SK-N-MC (cell line): ENCODE measurements around the gene CACNA2D4.

Source experiments
- DNase-seq: peaks from one replicate; pipeline ENCODE4 v3.0.0-alpha.2; 2011; ENCODE audit warnings: low read depth, low spot score
- H3K27ac ChIP-seq: fragments of 200-600 bp; sonication (generic); 2 replicates; pipeline ENCODE4 v1.5.1; 2016; ENCODE audit warnings: mixed run types
- H3K36me3 ChIP-seq: fragments of 200-600 bp; sonication (generic); 2 replicates; pipeline ENCODE4 v1.6.1; 2017; ENCODE audit warnings: antibody characterized with exemption, low read length, mixed read lengths; ENCODE audit not compliant: insufficient read depth
- H3K4me3 ChIP-seq: fragments of 200-600 bp; sonication (generic); 2 replicates; pipeline ENCODE4 v1.5.1; 2016
- H3K9ac ChIP-seq: fragments of 200-600 bp; sonication (generic); 2 replicates; pipeline ENCODE4 v1.8.0; 2017; ENCODE audit warnings: mixed run types, mixed read lengths; ENCODE audit not compliant: insufficient read length
- H3K9me3 ChIP-seq: fragments of 200-600 bp; sonication (generic); 2 replicates; pipeline ENCODE4 v1.6.1; 2017; ENCODE audit warnings: low read depth, mild to moderate bottlenecking, antibody characterized with exemption, low read length, moderate library complexity, mixed read lengths
- EZH2 ChIP-seq: fragments of 200-600 bp; sonication (generic); IDR thresholded peaks from one replicate; pipeline ENCODE4 v1.6.1; 2017; ENCODE audit warnings: antibody characterized with exemption
- FOXP2 ChIP-seq: optimal IDR thresholded peaks from 2 replicates; pipeline ENCODE3; 2011; ENCODE audit warnings: mild to moderate bottlenecking, moderate library complexity; ENCODE audit not compliant: insufficient read depth; ENCODE audit errors: extremely low read length, control extremely low read depth
- POLR2AphosphoS5 ChIP-seq: IDR thresholded peaks from 2 replicates; pipeline ENCODE4 v1.6.1; 2012; ENCODE audit warnings: mild to moderate bottlenecking, low read depth, low read length, borderline replicate concordance

Gene CACNA2D4

GRCh38 chr12:1864456-1864855 lies 54.0 kb downstream of the CACNA2D4 start:
- Histone ChIP-seq H3K9ac (no peak overlapping the region), H3K36me3 (no peaks in the 10 kb centered on the region), H3K4me3 (no peak overlapping the region), H3K27ac (no peak overlapping the region), H3K9me3 (no peaks in the 10 kb centered on the region)
- TF ChIP-seq POLR2AphosphoS5 (no peak), FOXP2 (no peak), EZH2 (no peak)
- no peak for DNase-seq

GRCh38 chr12:1863823-1864222 lies 54.6 kb downstream of the CACNA2D4 start:
- TF ChIP-seq EZH2: no peak
- TF ChIP-seq FOXP2: no peak
- TF ChIP-seq POLR2AphosphoS5: no peak
- H3K4me3 ChIP-seq: no peak overlapping the region
- no peak overlapping the region for H3K27ac ChIP-seq

GRCh38 chr12:1862973-1863372 lies 55.5 kb downstream of the CACNA2D4 start:
- Histone ChIP-seq H3K4me3 (no peak overlapping the region), H3K9me3 (no peaks in the 10 kb centered on the region), H3K27ac (no peak overlapping the region), H3K9ac (no peak overlapping the region), H3K36me3 (no peaks in the 10 kb centered on the region)
- no peak for DNase-seq
- TF ChIP-seq EZH2: no peak
- no peak for TF ChIP-seq POLR2AphosphoS5
- TF ChIP-seq FOXP2: no peak

More at GRCh38 chr12:1863823-1864222, 54.6 kb downstream of the CACNA2D4 start:
- DNase-seq: no peak
- H3K9ac ChIP-seq: no peak overlapping the region
- H3K36me3 ChIP-seq: no peaks in the 10 kb centered on the region
- H3K9me3 ChIP-seq: no peaks in the 10 kb centered on the region

- DNase-seq: no peak
- H3K4me3 ChIP-seq: no peak overlapping the region
- H3K9ac ChIP-seq: no peak overlapping the region
- TF ChIP-seq FOXP2: no peak
- no peak for TF ChIP-seq POLR2AphosphoS5
- TF ChIP-seq EZH2: no peak
- H3K27ac ChIP-seq: no peak overlapping the region
- no peaks in the 10 kb centered on the region for H3K36me3 ChIP-seq
- no peaks in the 10 kb centered on the region for H3K9me3 ChIP-seq
These were observed 58.8 kb downstream of the CACNA2D4 start for GRCh38 chr12:1859643-1860042.

GRCh38 chr12:1858456-1858855 lies 60.0 kb downstream of the CACNA2D4 start:
- no peak overlapping the region for H3K27ac ChIP-seq
- no peak for TF ChIP-seq FOXP2
- TF ChIP-seq POLR2AphosphoS5: no peak
- no peak for TF ChIP-seq EZH2
- no peaks in the 10 kb centered on the region for H3K9me3 ChIP-seq
- no peak for DNase-seq
- no peak overlapping the region for H3K4me3 ChIP-seq
- H3K9ac ChIP-seq: no peak overlapping the region
- H3K36me3 ChIP-seq: no peaks in the 10 kb centered on the region

- no peak overlapping the region for H3K9ac ChIP-seq
- TF ChIP-seq EZH2 (no peak), POLR2AphosphoS5 (no peak), FOXP2 (no peak)
- DNase-seq: no peak
- H3K36me3 ChIP-seq: no peaks in the 10 kb centered on the region
- H3K9me3 ChIP-seq: no peaks in the 10 kb centered on the region
- no peak overlapping the region for H3K4me3 ChIP-seq
- H3K27ac ChIP-seq: no peak overlapping the region
These were observed 60.6 kb downstream of the CACNA2D4 start for GRCh38 chr12:1857821-1858220.

- no peak overlapping the region for H3K9ac ChIP-seq
- no peaks in the 10 kb centered on the region for H3K36me3 ChIP-seq
- no peak for DNase-seq
- H3K9me3 ChIP-seq: no peaks in the 10 kb centered on the region
- TF ChIP-seq FOXP2: no peak
- TF ChIP-seq EZH2: no peak
- no peak for TF ChIP-seq POLR2AphosphoS5
- H3K4me3 ChIP-seq: no peak overlapping the region
- H3K27ac ChIP-seq: no peak overlapping the region
These were observed 61.4 kb downstream of the CACNA2D4 start for GRCh38 chr12:1857086-1857485.

- no peak for DNase-seq
- Histone ChIP-seq H3K9ac (no peak overlapping the region), H3K9me3 (no peaks in the 10 kb centered on the region)
These were observed 63.2 kb downstream of the CACNA2D4 start for GRCh38 chr12:1855241-1855640.

GRCh38 chr12:1853716-1854115 lies 64.7 kb downstream of the CACNA2D4 start:
- TF ChIP-seq POLR2AphosphoS5 (no peak), EZH2 (no peak), FOXP2 (no peak)
- H3K4me3 ChIP-seq: no peak overlapping the region
- no peak overlapping the region for H3K9ac ChIP-seq
- DNase-seq: no peak
- no peak overlapping the region for H3K27ac ChIP-seq
- no peaks in the 10 kb centered on the region for H3K9me3 ChIP-seq
- H3K36me3 ChIP-seq: no peaks in the 10 kb centered on the region

More at GRCh38 chr12:1855241-1855640, 63.2 kb downstream of the CACNA2D4 start:
- no peak for TF ChIP-seq EZH2
- Histone ChIP-seq H3K4me3 (no peak overlapping the region), H3K36me3 (no peaks in the 10 kb centered on the region), H3K27ac (no peak overlapping the region)

- no peak for TF ChIP-seq POLR2AphosphoS5
- TF ChIP-seq EZH2: no peak
- TF ChIP-seq FOXP2: no peak
- DNase-seq: no peak
- Histone ChIP-seq H3K4me3 (no peak overlapping the region), H3K36me3 (no peaks in the 10 kb centered on the region), H3K9me3 (no peaks in the 10 kb centered on the region), H3K9ac (no peak overlapping the region), H3K27ac (no peak overlapping the region)
These were observed 66.4 kb downstream of the CACNA2D4 start for GRCh38 chr12:1852076-1852475.
